WTC11 (cell line): ENCODE results near the gene L1TD1. TPM values are rescaled to one million over a fixed set of nuclear protein-coding genes. Genes with fewer than 3 reads are reported as not detected.

Experiments
- ATAC-seq: fragments of 200-7000 bp; cut with Tn5 transposase; 2 replicates; pipeline ENCODE4 v1.10.0; 2021; ENCODE audit warnings: mild to moderate bottlenecking, moderate library complexity
- CTCF ChIA-PET: fragments of 300-600 bp; sonication (Branson Sonifier 250); formaldehyde crosslinking; loops from one replicate; lab custom pipeline; 2021; ENCODE audit warnings: antibody characterized with exemption; lab: Charles Lee
- POLR2A ChIA-PET: fragments of 350-600 bp; sonication (Branson Sonifier 250); formaldehyde crosslinking; loops from one replicate; lab custom pipeline; 2021; ENCODE audit warnings: antibody characterized with exemption; lab: Charles Lee
- DNase-seq: peaks from one replicate; pipeline ENCODE4 v3.0.0; 2021; ENCODE audit warnings: low spot score
- H3K27ac Mint-ChIP-seq: 2 replicates; pipeline ENCODE4 v1.8.0; 2021; ENCODE audit warnings: mixed read lengths
- H3K27me3 Mint-ChIP-seq: 2 replicates; pipeline ENCODE4 v1.8.0; 2021; ENCODE audit warnings: low read depth, mild to moderate bottlenecking, moderate library complexity, mixed read lengths
- H3K36me3 Mint-ChIP-seq: 2 replicates; pipeline ENCODE4 v1.8.0; 2021; ENCODE audit warnings: mixed read lengths
- H3K4me1 Mint-ChIP-seq: 2 replicates; pipeline ENCODE4 v1.8.0; 2022; ENCODE audit warnings: mixed read lengths
- H3K4me3 Mint-ChIP-seq: 2 replicates; pipeline ENCODE4 v1.8.0; 2021; ENCODE audit warnings: mild to moderate bottlenecking, moderate library complexity, mixed read lengths
- H3K9me3 Mint-ChIP-seq: 2 replicates; pipeline ENCODE4 v1.8.0; 2021; ENCODE audit warnings: mixed read lengths
- ATF1 ChIP-seq: sonication (generic); formaldehyde crosslinking; IDR thresholded peaks from 2 replicates; pipeline ENCODE4 v1.8.1; 2023; ENCODE audit warnings: mild to moderate bottlenecking, moderate library complexity, missing genetic modification reagents
- IRF1 ChIP-seq: sonication (generic); formaldehyde crosslinking; IDR thresholded peaks from 2 replicates; pipeline ENCODE4 v1.8.0; 2023; ENCODE audit warnings: missing genetic modification reagents
- MXD4 ChIP-seq: fragments of 250-450 bp; sonication (Bioruptor Pico); IDR thresholded peaks from 2 replicates; pipeline ENCODE4 v1.8.0; 2021; ENCODE audit warnings: mild to moderate bottlenecking, moderate library complexity, borderline replicate concordance
- NFATC4 ChIP-seq: fragments of 250-450 bp; sonication (Bioruptor Pico); IDR thresholded peaks from 2 replicates; pipeline ENCODE4 v1.9.0; 2021; ENCODE audit warnings: mild to moderate bottlenecking
- PRRX2 ChIP-seq: fragments of 250-450 bp; sonication (Bioruptor Pico); IDR thresholded peaks from 2 replicates; pipeline ENCODE4 v1.8.0; 2021; ENCODE audit warnings: mild to moderate bottlenecking
- TEAD1 ChIP-seq: sonication (generic); formaldehyde crosslinking; IDR thresholded peaks from 2 replicates; pipeline ENCODE4 v1.8.0; 2022; ENCODE audit warnings: mild to moderate bottlenecking, missing genetic modification reagents
- ZMAT4 ChIP-seq: fragments of 250-450 bp; sonication (Bioruptor Pico); IDR thresholded peaks from 2 replicates; pipeline ENCODE4 v1.9.0; 2021; ENCODE audit warnings: mild to moderate bottlenecking
- ZNF121 ChIP-seq: sonication (generic); formaldehyde crosslinking; IDR thresholded peaks from 2 replicates; pipeline ENCODE4 v1.8.0; 2023; ENCODE audit warnings: missing genetic modification reagents
- ZNF138 ChIP-seq: sonication (generic); formaldehyde crosslinking; conservative IDR thresholded peaks from 2 replicates; pipeline ENCODE4 v1.8.1; 2022; ENCODE audit warnings: mild to moderate bottlenecking, moderate library complexity, missing genetic modification reagents
- ZNF219 ChIP-seq: sonication (generic); formaldehyde crosslinking; IDR thresholded peaks from 2 replicates; pipeline ENCODE4 v1.8.0; 2023; ENCODE audit warnings: missing genetic modification reagents, mild to moderate bottlenecking, borderline replicate concordance
- ZNF416 ChIP-seq: fragments of 250-450 bp; sonication (Bioruptor Pico); IDR thresholded peaks from 2 replicates; pipeline ENCODE4 v1.9.0; 2021; ENCODE audit warnings: mild to moderate bottlenecking, inconsistent platforms
- ZNF423 ChIP-seq: fragments of 250-450 bp; sonication (Bioruptor Pico); IDR thresholded peaks from 2 replicates; pipeline ENCODE4 v2.1.2; 2022; ENCODE audit warnings: mild to moderate bottlenecking, moderate library complexity
- ZNF425 ChIP-seq: fragments of 250-450 bp; sonication (Bioruptor Pico); conservative IDR thresholded peaks from 2 replicates; pipeline ENCODE4 v1.9.0; 2021; ENCODE audit warnings: mild to moderate bottlenecking
- ZNF512 ChIP-seq: sonication (generic); formaldehyde crosslinking; IDR thresholded peaks from 2 replicates; pipeline ENCODE4 v1.8.1; 2022; ENCODE audit warnings: missing genetic modification reagents, borderline replicate concordance
- ZNF532 ChIP-seq: fragments of 250-450 bp; sonication (Bioruptor Pico); IDR thresholded peaks from 2 replicates; pipeline ENCODE4 v1.9.0; 2021; ENCODE audit warnings: mild to moderate bottlenecking, borderline replicate concordance
- ZNF671 ChIP-seq: fragments of 250-450 bp; sonication (Bioruptor Pico); IDR thresholded peaks from 2 replicates; pipeline ENCODE4 v1.8.0; 2021; ENCODE audit warnings: mild to moderate bottlenecking
- total RNA-seq: library from RNA; stranded (reverse); gene quantifications from 3 replicates; pipeline ENCODE4 v1.2.3, GENCODE V29; 2021
- TF ChIP-seq, protein P1 (sequence below): sonication (generic); formaldehyde crosslinking; IDR thresholded peaks from 2 replicates; pipeline ENCODE4 v1.8.0; 2023; ENCODE audit warnings: mild to moderate bottlenecking, missing genetic modification reagents
- TF ChIP-seq, protein P2 (sequence below): sonication (generic); formaldehyde crosslinking; IDR thresholded peaks from 2 replicates; pipeline ENCODE4 v1.8.0; 2022; ENCODE audit warnings: mild to moderate bottlenecking, missing genetic modification reagents
- TF ChIP-seq, protein P3 (sequence below): sonication (generic); formaldehyde crosslinking; IDR thresholded peaks from 2 replicates; pipeline ENCODE4 v1.8.0; 2022; ENCODE audit warnings: mild to moderate bottlenecking, missing genetic modification reagents

L1TD1 gene
- total RNA-seq, 1 experiment from 2014 or later: 319 TPM

DNA sequence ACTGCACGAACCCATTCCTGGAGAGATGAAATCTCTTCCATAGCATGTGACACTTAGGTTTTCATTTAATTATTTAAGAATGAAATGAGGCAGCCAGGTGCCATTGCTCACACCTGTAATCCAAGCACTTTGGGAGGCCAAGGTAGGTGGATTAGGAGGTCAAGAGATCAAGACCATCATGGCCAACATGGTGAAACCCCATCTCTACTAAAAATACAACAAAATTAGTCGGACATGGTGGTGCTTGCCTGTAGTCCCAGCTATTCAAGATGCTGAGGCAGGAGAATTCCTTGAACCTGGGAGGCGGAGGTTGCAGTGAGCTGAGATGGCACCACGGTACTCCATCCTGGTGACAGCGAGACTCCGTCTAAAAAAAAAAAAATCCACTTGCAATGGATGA, 17.8 kb downstream of the L1TD1 start (continued):
- TF ChIP-seq, protein P1, sequence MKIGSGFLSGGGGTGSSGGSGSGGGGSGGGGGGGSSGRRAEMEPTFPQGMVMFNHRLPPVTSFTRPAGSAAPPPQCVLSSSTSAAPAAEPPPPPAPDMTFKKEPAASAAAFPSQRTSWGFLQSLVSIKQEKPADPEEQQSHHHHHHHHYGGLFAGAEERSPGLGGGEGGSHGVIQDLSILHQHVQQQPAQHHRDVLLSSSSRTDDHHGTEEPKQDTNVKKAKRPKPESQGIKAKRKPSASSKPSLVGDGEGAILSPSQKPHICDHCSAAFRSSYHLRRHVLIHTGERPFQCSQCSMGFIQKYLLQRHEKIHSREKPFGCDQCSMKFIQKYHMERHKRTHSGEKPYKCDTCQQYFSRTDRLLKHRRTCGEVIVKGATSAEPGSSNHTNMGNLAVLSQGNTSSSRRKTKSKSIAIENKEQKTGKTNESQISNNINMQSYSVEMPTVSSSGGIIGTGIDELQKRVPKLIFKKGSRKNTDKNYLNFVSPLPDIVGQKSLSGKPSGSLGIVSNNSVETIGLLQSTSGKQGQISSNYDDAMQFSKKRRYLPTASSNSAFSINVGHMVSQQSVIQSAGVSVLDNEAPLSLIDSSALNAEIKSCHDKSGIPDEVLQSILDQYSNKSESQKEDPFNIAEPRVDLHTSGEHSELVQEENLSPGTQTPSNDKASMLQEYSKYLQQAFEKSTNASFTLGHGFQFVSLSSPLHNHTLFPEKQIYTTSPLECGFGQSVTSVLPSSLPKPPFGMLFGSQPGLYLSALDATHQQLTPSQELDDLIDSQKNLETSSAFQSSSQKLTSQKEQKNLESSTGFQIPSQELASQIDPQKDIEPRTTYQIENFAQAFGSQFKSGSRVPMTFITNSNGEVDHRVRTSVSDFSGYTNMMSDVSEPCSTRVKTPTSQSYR (CRISPR knock-in tag): peak; percentile 13; the same call in 1 of the 2 replicates
- TF ChIP-seq PRRX2 (CRISPR knock-in tag) (peak; percentile 92; the same call in 1 of the 2 replicates), ZMAT4 (peak; percentile 65; the same call in 1 of the 2 replicates), ZNF416 (peak; percentile 93; the same call in 1 of the 2 replicates), ZNF425 (peak; percentile 94), ZNF532 (CRISPR knock-in tag) (peak; percentile 7; the same call in 1 of the 2 replicates)
- TF ChIP-seq, protein P2, sequence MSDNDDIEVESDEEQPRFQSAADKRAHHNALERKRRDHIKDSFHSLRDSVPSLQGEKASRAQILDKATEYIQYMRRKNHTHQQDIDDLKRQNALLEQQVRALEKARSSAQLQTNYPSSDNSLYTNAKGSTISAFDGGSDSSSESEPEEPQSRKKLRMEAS (CRISPR knock-in tag): no peak

DNA sequence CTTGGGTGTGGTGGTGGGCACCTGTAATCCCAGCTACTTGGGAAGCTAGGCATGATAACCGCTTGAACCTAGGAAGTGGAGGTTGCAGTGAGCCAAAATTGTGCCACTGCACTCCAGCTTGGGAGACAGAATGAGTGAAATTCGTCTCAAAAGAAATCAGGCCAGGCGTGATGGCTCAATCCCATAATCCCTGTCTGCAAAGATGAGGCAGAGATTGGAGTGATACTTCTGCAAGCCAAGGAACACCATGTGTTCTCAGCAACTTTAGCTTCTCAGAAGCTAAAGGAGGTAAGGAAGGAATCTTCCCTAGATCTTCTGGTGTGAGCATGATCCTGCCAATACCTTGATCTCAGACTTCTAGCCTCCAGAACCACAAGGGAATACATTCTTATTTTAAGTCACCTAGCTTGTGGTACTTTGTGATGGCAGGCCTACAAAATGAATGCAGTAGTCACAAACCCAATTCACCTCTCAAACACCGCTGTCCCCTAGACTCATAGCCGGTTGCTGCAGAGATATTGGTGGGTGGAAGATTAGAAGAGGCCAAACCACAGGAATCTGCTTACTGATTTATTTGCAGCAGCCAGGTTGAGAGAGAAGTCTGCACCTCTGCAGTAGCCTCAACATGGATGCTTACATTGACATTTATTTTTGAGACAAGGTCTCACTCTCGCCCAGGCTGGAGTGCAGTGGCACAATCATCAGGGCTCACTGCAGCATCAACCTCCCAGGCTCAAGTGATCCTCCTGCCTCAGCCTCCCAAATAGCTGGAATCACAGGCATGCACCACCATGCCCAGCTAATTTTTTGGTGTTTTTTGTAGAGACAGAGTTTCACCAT, 18.6 kb downstream of the L1TD1 start:
- H3K27me3 Mint-ChIP-seq: no peaks in the 10 kb centered on the region
- peak; percentile 98 for TF ChIP-seq PRRX2 (CRISPR knock-in tag)
- TF ChIP-seq ZNF121 (CRISPR knock-in tag): no peak
- TF ChIP-seq IRF1 (CRISPR knock-in tag): 0 out of 2 replicates have a peak, but pooled peaks have one; percentile 20
- TF ChIP-seq ZNF219 (CRISPR knock-in tag): no peak
- no peak for TF ChIP-seq ZNF138 (CRISPR knock-in tag)
- no peak for TF ChIP-seq ATF1 (CRISPR knock-in tag)
- peak; percentile 93 for TF ChIP-seq ZNF671 (CRISPR knock-in tag)
- TF ChIP-seq ZNF512 (CRISPR knock-in tag): no peak
- peak; percentile 47 for TF ChIP-seq TEAD1 (CRISPR knock-in tag)
- peak; percentile 28; the same call in 1 of the 2 replicates for TF ChIP-seq MXD4 (CRISPR knock-in tag)
- TF ChIP-seq, protein P3, sequence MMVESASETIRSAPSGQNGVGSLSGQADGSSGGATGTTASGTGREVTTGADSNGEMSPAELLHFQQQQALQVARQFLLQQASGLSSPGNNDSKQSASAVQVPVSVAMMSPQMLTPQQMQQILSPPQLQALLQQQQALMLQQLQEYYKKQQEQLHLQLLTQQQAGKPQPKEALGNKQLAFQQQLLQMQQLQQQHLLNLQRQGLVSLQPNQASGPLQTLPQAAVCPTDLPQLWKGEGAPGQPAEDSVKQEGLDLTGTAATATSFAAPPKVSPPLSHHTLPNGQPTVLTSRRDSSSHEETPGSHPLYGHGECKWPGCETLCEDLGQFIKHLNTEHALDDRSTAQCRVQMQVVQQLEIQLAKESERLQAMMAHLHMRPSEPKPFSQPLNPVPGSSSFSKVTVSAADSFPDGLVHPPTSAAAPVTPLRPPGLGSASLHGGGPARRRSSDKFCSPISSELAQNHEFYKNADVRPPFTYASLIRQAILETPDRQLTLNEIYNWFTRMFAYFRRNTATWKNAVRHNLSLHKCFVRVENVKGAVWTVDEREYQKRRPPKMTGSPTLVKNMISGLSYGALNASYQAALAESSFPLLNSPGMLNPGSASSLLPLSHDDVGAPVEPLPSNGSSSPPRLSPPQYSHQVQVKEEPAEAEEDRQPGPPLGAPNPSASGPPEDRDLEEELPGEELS (CRISPR knock-in tag): no peak
- peak; percentile 97 for TF ChIP-seq NFATC4
- TF ChIP-seq ZMAT4: peak; percentile 90
- no peak for TF ChIP-seq ZNF423 (CRISPR knock-in tag)

More for the DNA sequence above, 18.6 kb downstream of the L1TD1 start:
- Mint-ChIP-seq H3K4me1 (peaks cover 18% of the 10 kb centered on the region), H3K36me3 (peaks cover 86% of the 10 kb centered on the region), H3K4me3 (no peak overlapping the region), H3K9me3 (peaks cover 43% of the 10 kb centered on the region), H3K27ac (peak overlapping the region; percentile 73)
- DNase-seq: no peak
- peak; percentile 37 for ATAC-seq
- ChIA-PET POLR2A (interaction anchor here (0.6 to 1.8 kb wide), 8 partner anchors 15 to 162 kb away, joined by 3 to 9 read pairs (median 4); no protein-coding TSS in a partner anchor), CTCF (interaction anchor here (1.3 to 1.9 kb wide), 2 partner anchors 37 to 73 kb away, joined by 3 to 9 read pairs; no protein-coding TSS in a partner anchor)
